ENCODE data around the gene GIGYF2.

GIGYF2 gene

DNA sequence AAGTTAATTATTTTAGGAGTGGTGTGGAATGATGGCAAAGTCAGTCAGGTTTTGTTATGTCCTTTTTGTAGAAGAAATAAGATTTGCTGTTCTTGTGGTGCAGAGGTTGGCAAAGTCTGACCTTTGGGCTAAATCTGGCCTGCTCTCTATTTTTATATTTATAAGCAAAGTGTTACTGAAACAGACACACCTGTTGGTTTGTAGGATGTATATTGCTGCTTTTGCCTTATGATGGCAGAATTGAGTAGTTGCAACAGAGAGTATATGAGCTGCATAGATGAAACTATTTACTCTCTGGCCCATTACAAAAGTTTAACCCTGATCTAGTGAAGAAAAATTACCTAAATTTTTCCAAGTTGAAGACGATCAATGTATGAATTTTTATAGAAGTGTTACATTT is 113.3 kb downstream of the GIGYF2 start (continued):
- TF ChIP-seq ZBTB10 (tag by site-specific recombination; IDR thresholded peaks at IDR 0.05) (no peak), ZNF777 (tag by site-specific recombination; IDR thresholded peaks at IDR 0.05; ENCODE audit: borderline replicate concordance) (no peak), KLF8 (tag by site-specific recombination; IDR thresholded peaks at IDR 0.05) (no peak)

- Histone ChIP-seq H3K27ac (ENCODE audit: extremely low read depth, low read depth, low read length) (no peak overlapping the region), H3K36me3 (ENCODE audit: control insufficient read depth in 2 of 2, insufficient read depth in 1 of 2, low read length in 2 of 2) (peaks cover 67 to 94% of the 10 kb centered on the region in 2 experiments), H3K4me3 (ENCODE audit: low read depth, low read length) (no peak overlapping the region), H3K4me1 (ENCODE audit: control insufficient read depth, insufficient read depth, low read length) (no peaks in the 10 kb centered on the region), H3K9me3 (ENCODE audit: control insufficient read depth, insufficient read depth, low read depth, low read length) (no peaks in the 10 kb centered on the region)
- POLR2A ChIA-PET: no interaction called here
- TF ChIP-seq PRDM2 (tag by site-specific recombination; IDR thresholded peaks at IDR 0.05; ENCODE audit: borderline replicate concordance) (no peak), ZNF561 (tag by site-specific recombination; IDR thresholded peaks at IDR 0.05; ENCODE audit: borderline replicate concordance) (no peak), ZNF629 (tag by site-specific recombination; IDR thresholded peaks at IDR 0.05) (no peak), ZNF211 (tag by site-specific recombination; IDR thresholded peaks at IDR 0.05; ENCODE audit: low read depth) (no peak), YY2 (tag by site-specific recombination; IDR thresholded peaks at IDR 0.05) (no peak), ZNF214 (tag by site-specific recombination; IDR thresholded peaks at IDR 0.05; ENCODE audit: borderline replicate concordance) (no peak), ZFP69B (tag by site-specific recombination; IDR thresholded peaks at IDR 0.05) (no peak), ZNF362 (tag by site-specific recombination; IDR thresholded peaks at IDR 0.05) (no peak), ZNF175 (tag by site-specific recombination; IDR thresholded peaks at IDR 0.05) (no peak)
- TF ChIP-seq, protein P1, sequence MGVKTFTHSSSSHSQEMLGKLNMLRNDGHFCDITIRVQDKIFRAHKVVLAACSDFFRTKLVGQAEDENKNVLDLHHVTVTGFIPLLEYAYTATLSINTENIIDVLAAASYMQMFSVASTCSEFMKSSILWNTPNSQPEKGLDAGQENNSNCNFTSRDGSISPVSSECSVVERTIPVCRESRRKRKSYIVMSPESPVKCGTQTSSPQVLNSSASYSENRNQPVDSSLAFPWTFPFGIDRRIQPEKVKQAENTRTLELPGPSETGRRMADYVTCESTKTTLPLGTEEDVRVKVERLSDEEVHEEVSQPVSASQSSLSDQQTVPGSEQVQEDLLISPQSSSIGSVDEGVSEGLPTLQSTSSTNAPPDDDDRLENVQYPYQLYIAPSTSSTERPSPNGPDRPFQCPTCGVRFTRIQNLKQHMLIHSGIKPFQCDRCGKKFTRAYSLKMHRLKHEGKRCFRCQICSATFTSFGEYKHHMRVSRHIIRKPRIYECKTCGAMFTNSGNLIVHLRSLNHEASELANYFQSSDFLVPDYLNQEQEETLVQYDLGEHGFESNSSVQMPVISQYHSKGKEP (tag by site-specific recombination; IDR thresholded peaks at IDR 0.05): no peak
- CTCF ChIA-PET: no interaction called here
These were observed 118.4 kb downstream of the GIGYF2 start for GRCh38 chr2:232815569-232815968.

All from HEK293 (cell line).